Glutamatergic neuron (in vitro differentiated cells): ENCODE measurements around the gene SEC22C. TPM values are rescaled to one million over a fixed set of nuclear protein-coding genes. Genes with fewer than 3 reads are reported as not detected.

Experiments
- DNase-seq: peaks from one replicate; pipeline ENCODE4 v3.0.0; 2022
- H3K27ac Mint-ChIP-seq: one replicate; pipeline ENCODE4 v1.8.0; 2020; ENCODE audit warnings: mild to moderate bottlenecking, mixed read lengths, inconsistent platforms; ENCODE audit not compliant: unreplicated experiment
- H3K27me3 Mint-ChIP-seq: one replicate; pipeline ENCODE4 v1.8.0; 2020; ENCODE audit warnings: mild to moderate bottlenecking, moderate library complexity, mixed read lengths, inconsistent platforms; ENCODE audit not compliant: unreplicated experiment
- H3K36me3 Mint-ChIP-seq: one replicate; pipeline ENCODE4 v1.8.0; 2020; ENCODE audit warnings: mild to moderate bottlenecking, mixed read lengths, inconsistent platforms; ENCODE audit not compliant: unreplicated experiment
- H3K4me1 Mint-ChIP-seq: one replicate; pipeline ENCODE4 v1.8.0; 2020; ENCODE audit warnings: mild to moderate bottlenecking, low read depth, mixed read lengths, inconsistent platforms; ENCODE audit not compliant: unreplicated experiment
- H3K4me3 Mint-ChIP-seq: one replicate; pipeline ENCODE4 v1.8.0; 2020; ENCODE audit warnings: mild to moderate bottlenecking, mixed read lengths, inconsistent platforms; ENCODE audit not compliant: unreplicated experiment
- H3K9me3 Mint-ChIP-seq: one replicate; pipeline ENCODE4 v1.8.0; 2020; ENCODE audit warnings: mild to moderate bottlenecking, moderate library complexity, mixed read lengths, inconsistent platforms; ENCODE audit not compliant: unreplicated experiment
- long read RNA-seq: library from polyadenylated mRNA; unstranded; transcript quantifications from one replicate; pipeline ENCODE4 v2.0.0, GENCODE V29; 2020; ENCODE audit not compliant: unreplicated experiment
- total RNA-seq: library from RNA; stranded (reverse); fragmentation: NEBNext Ultra II Directional; extraction: Animal tissue kit (Norgen Biotek cat#: 25700); gene quantifications from one replicate; pipeline ENCODE4 v1.2.1, GENCODE V29; 2021; ENCODE audit not compliant: unreplicated experiment
- TF ChIP-seq, protein P1 (sequence below): fragments of 200-600 bp; sonication (generic); IDR thresholded peaks from one replicate; pipeline ENCODE4 v1.5.0; 2021; ENCODE audit not compliant: partially characterized antibody, unreplicated experiment

SEC22C gene, protein sequence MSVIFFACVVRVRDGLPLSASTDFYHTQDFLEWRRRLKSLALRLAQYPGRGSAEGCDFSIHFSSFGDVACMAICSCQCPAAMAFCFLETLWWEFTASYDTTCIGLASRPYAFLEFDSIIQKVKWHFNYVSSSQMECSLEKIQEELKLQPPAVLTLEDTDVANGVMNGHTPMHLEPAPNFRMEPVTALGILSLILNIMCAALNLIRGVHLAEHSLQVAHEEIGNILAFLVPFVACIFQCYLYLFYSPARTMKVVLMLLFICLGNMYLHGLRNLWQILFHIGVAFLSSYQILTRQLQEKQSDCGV
- total RNA-seq, result 36.9 TPM
- long read RNA-seq, transcript SEC22C-202 (7 exons, 1,608 nt), result major isoform, 5 of 19 reads
- long read RNA-seq, partial matches to known transcripts, result 1 of 19 reads
- long read RNA-seq, other reads (novel, unspliced or antisense), result 9 of 19 reads

DNA sequence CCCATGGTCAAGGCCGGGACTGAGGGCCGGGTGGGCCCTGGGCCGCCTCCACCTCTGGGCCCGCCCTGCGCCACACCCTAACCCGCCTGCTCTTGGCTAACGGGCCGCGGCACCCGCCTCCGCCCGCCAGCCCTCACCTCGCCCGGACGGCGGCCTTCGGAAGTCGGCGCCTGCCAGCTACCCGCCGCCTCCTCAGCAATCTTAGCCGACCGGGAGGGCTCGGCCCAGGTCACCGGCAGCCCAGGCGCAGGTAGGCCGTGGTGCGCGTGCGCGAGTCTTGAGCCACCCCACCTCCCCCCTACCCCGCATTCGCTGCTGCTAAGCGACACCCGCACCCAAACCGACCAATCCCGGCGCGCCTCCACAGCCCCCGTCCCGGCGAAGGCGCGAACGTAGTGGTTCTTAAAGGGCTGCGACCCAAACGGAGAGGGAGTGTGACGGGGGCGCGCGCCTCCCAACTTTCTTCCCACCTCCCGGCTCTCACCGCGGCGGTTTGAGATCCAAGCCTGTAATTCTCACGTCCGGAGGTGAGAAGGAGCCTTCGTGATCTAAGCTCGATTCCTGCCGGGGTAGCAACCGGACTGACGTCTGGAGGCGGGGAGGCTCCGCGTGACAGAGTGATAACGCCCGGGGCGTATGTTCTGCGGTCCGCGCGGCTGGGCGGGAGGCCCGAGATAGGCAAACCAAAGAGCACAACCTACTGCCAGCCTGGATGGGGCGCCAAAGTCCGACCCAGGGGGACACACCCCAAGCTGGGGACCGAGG is at the start of gene SEC22C:
SEC22C (minus strand) TSS at position 259 of the 765 bp plus-strand sequence. CDS start 12,921 bp downstream, outside the sequence.
- peaks cover 4% of the 10 kb centered on the region for H3K36me3 Mint-ChIP-seq
- DNase-seq, result peak; percentile 98
- H3K27me3 Mint-ChIP-seq, result peaks cover 1% of the 10 kb centered on the region
- H3K4me1 Mint-ChIP-seq, result peaks cover 23% of the 10 kb centered on the region
- TF ChIP-seq, protein P1, sequence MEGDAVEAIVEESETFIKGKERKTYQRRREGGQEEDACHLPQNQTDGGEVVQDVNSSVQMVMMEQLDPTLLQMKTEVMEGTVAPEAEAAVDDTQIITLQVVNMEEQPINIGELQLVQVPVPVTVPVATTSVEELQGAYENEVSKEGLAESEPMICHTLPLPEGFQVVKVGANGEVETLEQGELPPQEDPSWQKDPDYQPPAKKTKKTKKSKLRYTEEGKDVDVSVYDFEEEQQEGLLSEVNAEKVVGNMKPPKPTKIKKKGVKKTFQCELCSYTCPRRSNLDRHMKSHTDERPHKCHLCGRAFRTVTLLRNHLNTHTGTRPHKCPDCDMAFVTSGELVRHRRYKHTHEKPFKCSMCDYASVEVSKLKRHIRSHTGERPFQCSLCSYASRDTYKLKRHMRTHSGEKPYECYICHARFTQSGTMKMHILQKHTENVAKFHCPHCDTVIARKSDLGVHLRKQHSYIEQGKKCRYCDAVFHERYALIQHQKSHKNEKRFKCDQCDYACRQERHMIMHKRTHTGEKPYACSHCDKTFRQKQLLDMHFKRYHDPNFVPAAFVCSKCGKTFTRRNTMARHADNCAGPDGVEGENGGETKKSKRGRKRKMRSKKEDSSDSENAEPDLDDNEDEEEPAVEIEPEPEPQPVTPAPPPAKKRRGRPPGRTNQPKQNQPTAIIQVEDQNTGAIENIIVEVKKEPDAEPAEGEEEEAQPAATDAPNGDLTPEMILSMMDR, result no peak
- peak within 1 kb of the TSS; percentile 92 for H3K27ac Mint-ChIP-seq
- peaks cover 2% of the 10 kb centered on the region for H3K9me3 Mint-ChIP-seq
- peak within 1 kb of the TSS; percentile 93 for H3K4me3 Mint-ChIP-seq

DNA sequence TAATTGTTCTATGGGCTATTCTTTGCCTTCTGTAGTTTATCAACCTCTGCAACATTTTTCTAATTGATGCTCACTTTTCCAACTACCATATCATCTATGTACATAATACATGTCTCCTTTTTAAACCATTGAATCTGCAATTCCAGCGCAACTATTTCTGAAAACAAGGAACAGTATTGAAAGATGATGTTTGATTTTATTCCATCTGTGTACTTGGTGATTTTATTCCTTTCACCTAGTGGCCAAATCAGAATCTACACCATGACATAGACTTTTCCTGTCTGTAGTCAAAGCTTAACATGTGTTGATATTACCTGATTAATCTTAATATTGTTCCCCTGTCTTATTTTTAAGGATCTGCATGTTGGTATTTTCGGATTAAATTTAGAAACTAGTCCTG is 31.7 kb upstream of the SEC22C start:
- H3K4me1 Mint-ChIP-seq, result peaks cover 8% of the 10 kb centered on the region
- no peak overlapping the region for H3K4me3 Mint-ChIP-seq
- no peaks in the 10 kb centered on the region for H3K36me3 Mint-ChIP-seq
- peak overlapping the region; percentile 16 for H3K27ac Mint-ChIP-seq
- no peaks in the 10 kb centered on the region for H3K9me3 Mint-ChIP-seq
- no peak for DNase-seq
- TF ChIP-seq, protein P1, result peak; percentile 83
- H3K27me3 Mint-ChIP-seq, result no peaks in the 10 kb centered on the region

DNA sequence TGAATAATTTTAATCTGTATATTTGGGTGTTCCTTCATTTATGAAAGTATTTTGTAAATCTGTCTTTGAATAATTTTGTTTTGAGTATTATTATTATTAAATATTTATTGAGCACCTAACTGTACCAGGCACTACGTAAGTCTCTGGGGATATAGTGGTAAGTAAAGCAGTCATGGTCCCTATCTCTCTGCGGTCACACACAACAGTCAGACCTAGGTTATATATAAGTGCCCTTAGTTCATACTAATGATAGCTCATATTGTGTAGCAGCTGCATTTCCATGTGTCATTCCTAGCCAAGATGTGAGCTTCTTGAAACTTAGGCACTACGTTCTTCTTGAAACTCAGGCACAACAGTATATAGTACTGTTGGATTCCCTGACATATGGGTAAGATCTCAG is 31.2 kb upstream of the SEC22C start:
- Mint-ChIP-seq H3K36me3 (no peaks in the 10 kb centered on the region), H3K4me3 (no peak overlapping the region), H3K4me1 (peaks cover 8% of the 10 kb centered on the region), H3K27ac (peak overlapping the region; percentile 16), H3K27me3 (no peaks in the 10 kb centered on the region), H3K9me3 (no peaks in the 10 kb centered on the region)
- DNase-seq, result no peak
- TF ChIP-seq, protein P1, result no peak

DNA sequence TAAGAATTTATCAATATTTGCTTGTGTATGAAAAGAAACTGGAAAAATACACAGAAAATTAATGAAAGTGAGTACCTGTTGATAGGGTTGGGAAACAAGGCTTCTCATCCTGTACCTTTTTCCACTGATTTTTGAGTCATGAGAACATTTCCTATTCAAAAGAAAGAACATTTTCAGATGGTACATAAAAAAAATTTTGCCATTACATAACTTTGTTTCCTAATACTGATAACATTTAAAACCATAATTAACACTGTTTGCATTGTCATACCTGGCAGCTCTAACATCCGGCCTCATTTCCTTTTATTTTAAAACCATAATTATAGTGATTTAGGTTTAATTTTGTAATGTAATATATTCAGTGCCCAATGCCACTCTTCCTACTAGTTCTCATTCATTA is 30.4 kb upstream of the SEC22C start:
- H3K27ac Mint-ChIP-seq, result no peak overlapping the region
- H3K4me1 Mint-ChIP-seq, result peaks cover 8% of the 10 kb centered on the region
- TF ChIP-seq, protein P1, result no peak

More for the DNA sequence above, 30.4 kb upstream of the SEC22C start:
- Mint-ChIP-seq H3K9me3 (no peaks in the 10 kb centered on the region), H3K36me3 (no peaks in the 10 kb centered on the region), H3K27me3 (no peaks in the 10 kb centered on the region), H3K4me3 (no peak overlapping the region)
- no peak for DNase-seq
